HCT116 (cell line): ENCODE results near the gene FOXRED1.

Experiments
- TF ChIP-seq, protein P1 (sequence below): IDR thresholded peaks from 2 replicates; pipeline ENCODE4 v1.6.1; 2012; ENCODE audit warnings: low read depth
- TF ChIP-seq, protein P2 (sequence below), 3 experiments: fragments of 200-600 bp in 1 of 3; sonication (generic) in 1 of 3; IDR thresholded peaks in 2 of 3; conservative IDR thresholded peaks in 1 of 3; 2 replicates each; pipeline ENCODE4 v1.5.1; 2012 to 2017; ENCODE audit warnings: low read depth in 2 of 3, low read length in 2 of 3, antibody characterized with exemption in 1 of 3, borderline replicate concordance in 1 of 3, control low read depth in 1 of 3, mild to moderate bottlenecking in 1 of 3, mixed read lengths in 1 of 3, mixed run types in 1 of 3, moderate library complexity in 1 of 3; ENCODE audit not compliant: insufficient read depth in 1 of 3

DNA sequence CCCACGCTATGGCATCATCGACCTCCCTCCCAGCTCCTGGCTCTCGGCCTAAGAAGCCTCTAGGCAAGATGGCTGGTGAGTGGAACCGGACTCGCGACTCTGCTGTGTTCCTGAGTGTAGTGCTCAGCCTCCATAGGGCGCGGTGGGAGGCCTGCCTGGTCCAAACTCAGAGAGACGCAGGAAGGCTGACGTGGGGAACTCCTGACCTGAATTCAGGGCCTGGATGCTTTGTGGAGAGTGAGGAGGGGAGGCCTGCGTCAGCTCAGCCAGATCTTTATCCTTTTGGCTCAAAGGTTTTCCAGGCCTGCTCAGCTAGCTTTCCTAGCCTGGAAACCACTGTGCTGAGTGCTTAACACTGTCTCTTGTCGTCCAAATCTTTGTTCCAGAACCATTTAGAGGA lies 21.9 kb downstream of the FOXRED1 start:
- TF ChIP-seq, protein P1, sequence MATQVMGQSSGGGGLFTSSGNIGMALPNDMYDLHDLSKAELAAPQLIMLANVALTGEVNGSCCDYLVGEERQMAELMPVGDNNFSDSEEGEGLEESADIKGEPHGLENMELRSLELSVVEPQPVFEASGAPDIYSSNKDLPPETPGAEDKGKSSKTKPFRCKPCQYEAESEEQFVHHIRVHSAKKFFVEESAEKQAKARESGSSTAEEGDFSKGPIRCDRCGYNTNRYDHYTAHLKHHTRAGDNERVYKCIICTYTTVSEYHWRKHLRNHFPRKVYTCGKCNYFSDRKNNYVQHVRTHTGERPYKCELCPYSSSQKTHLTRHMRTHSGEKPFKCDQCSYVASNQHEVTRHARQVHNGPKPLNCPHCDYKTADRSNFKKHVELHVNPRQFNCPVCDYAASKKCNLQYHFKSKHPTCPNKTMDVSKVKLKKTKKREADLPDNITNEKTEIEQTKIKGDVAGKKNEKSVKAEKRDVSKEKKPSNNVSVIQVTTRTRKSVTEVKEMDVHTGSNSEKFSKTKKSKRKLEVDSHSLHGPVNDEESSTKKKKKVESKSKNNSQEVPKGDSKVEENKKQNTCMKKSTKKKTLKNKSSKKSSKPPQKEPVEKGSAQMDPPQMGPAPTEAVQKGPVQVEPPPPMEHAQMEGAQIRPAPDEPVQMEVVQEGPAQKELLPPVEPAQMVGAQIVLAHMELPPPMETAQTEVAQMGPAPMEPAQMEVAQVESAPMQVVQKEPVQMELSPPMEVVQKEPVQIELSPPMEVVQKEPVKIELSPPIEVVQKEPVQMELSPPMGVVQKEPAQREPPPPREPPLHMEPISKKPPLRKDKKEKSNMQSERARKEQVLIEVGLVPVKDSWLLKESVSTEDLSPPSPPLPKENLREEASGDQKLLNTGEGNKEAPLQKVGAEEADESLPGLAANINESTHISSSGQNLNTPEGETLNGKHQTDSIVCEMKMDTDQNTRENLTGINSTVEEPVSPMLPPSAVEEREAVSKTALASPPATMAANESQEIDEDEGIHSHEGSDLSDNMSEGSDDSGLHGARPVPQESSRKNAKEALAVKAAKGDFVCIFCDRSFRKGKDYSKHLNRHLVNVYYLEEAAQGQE, result no peak
- TF ChIP-seq, protein P2, sequence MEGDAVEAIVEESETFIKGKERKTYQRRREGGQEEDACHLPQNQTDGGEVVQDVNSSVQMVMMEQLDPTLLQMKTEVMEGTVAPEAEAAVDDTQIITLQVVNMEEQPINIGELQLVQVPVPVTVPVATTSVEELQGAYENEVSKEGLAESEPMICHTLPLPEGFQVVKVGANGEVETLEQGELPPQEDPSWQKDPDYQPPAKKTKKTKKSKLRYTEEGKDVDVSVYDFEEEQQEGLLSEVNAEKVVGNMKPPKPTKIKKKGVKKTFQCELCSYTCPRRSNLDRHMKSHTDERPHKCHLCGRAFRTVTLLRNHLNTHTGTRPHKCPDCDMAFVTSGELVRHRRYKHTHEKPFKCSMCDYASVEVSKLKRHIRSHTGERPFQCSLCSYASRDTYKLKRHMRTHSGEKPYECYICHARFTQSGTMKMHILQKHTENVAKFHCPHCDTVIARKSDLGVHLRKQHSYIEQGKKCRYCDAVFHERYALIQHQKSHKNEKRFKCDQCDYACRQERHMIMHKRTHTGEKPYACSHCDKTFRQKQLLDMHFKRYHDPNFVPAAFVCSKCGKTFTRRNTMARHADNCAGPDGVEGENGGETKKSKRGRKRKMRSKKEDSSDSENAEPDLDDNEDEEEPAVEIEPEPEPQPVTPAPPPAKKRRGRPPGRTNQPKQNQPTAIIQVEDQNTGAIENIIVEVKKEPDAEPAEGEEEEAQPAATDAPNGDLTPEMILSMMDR (IDR thresholded peaks at IDR 0.05 in 2 of 3, conservative IDR thresholded peaks at IDR 0.05 in 1 of 3; ENCODE audit: borderline replicate concordance in 1 of 3, insufficient read depth in 1 of 3, low read depth in 2 of 3, low read length in 2 of 3), result no peak
